ENCODE data around the gene CSF2RB. TPM values are rescaled to one million over a fixed set of nuclear protein-coding genes. Genes with fewer than 3 reads are reported as not detected.
"Not testable (repeated sequence)": the region's sequence is repeated elsewhere in the genome, so short reads cannot be mapped to it uniquely, and the experiment has no call there.

CSF2RB gene
- total RNA-seq, 1 donor from 2014 or later: not detected

DNA sequence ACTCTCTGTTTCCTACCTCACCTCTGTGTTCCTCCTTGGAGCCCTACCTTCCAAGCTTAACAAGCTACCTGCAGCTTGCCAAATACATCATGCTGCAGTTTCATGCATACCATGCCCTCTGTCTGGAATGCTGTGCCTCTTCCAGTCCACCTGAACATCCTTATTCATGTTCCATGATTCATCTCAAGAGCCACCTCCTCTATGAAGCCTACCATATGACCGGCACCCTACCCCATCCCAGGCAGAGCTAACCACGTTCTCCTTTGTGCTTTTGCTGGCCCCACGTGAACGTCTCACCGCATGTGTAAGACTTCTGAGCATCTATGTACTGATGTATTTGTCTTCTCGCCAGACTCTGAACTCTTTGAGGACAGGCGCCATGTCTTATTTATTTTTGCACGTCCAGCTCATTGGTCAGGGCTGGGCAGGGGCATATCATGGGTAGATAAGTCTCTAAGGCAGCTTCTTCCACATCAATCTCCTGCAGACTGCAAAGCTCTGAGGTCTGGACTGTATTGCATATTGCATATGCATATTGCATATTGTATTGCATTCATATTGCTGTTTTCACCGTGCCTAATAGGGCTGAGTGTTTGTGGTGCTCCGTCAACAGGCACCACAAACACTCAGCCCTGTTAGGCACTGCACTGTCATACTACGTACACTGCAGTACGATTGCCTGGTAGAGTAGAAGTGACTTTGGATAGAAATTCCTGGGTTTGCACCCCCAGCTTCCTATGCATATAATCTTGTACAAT, 74.8 kb downstream of the CSF2RB start:
- Mint-ChIP-seq H3K27ac (no peak overlapping the region), H3K4me3 (no peak overlapping the region), H3K27me3 (ENCODE audit: insufficient read depth, low read depth) (peaks cover 9% of the 10 kb centered on the region), H3K36me3 (no peaks in the 10 kb centered on the region), H3K9me3 (peaks cover 20% of the 10 kb centered on the region), H3K4me1 (no peaks in the 10 kb centered on the region)
- Histone ChIP-seq H3K79me2 (ENCODE audit: low read depth) (no peaks in the 10 kb centered on the region), H3K27me3 (peaks cover 19% of the 10 kb centered on the region), H3K4me3 (no peak overlapping the region), H3K4me2 (no peak overlapping the region), H4K20me1 (ENCODE audit: low read depth) (no peaks in the 10 kb centered on the region), H3K9me3 (ENCODE audit: low read depth) (peaks cover 7% of the 10 kb centered on the region), H3F3A (ENCODE audit: low read depth) (no peaks in the 10 kb centered on the region), H3K36me3 (no peaks in the 10 kb centered on the region), H3K9ac (no peak overlapping the region), H3K27ac (no peak overlapping the region), H2AFZ (replicated peaks) (no peak overlapping the region), H3K4me1 (no peaks in the 10 kb centered on the region)
- TF ChIP-seq EZH2 (IDR thresholded peaks at IDR 0.05): no peak
- TF ChIP-seq EZH2phosphoT487 (IDR thresholded peaks at IDR 0.05): no peak
- TF ChIP-seq, protein P1, sequence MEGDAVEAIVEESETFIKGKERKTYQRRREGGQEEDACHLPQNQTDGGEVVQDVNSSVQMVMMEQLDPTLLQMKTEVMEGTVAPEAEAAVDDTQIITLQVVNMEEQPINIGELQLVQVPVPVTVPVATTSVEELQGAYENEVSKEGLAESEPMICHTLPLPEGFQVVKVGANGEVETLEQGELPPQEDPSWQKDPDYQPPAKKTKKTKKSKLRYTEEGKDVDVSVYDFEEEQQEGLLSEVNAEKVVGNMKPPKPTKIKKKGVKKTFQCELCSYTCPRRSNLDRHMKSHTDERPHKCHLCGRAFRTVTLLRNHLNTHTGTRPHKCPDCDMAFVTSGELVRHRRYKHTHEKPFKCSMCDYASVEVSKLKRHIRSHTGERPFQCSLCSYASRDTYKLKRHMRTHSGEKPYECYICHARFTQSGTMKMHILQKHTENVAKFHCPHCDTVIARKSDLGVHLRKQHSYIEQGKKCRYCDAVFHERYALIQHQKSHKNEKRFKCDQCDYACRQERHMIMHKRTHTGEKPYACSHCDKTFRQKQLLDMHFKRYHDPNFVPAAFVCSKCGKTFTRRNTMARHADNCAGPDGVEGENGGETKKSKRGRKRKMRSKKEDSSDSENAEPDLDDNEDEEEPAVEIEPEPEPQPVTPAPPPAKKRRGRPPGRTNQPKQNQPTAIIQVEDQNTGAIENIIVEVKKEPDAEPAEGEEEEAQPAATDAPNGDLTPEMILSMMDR (IDR thresholded peaks at IDR 0.05): no peak
- DNase-seq (ENCODE audit: low spot score): no peak

DNA sequence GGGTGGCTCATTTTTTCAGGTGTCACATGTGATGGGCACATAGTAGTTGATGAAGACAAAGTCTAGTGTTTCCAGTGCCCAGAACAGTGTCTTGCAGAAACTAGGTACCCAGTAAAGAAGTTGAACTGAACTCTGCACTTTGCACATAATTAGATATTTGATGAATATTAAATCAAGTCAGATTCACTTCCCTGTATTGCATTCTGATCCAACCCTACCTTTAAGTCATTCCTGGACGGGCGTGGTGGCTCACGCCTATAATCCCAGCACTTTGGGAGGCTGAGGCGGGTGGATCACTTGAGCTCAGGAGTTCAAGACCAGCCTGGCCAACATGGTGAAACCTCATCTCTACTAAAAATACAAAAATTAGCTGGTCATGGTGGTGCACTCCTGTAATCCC, 75.6 kb downstream of the CSF2RB start:
- not testable (repeated sequence) for H3K27ac ChIP-seq; H3K27me3 Mint-ChIP-seq (ENCODE audit: insufficient read depth, low read depth); DNase-seq (ENCODE audit: low spot score); H3K4me1 Mint-ChIP-seq; H3K9ac ChIP-seq; H3K4me1 ChIP-seq; H3K4me2 ChIP-seq; H3K36me3 Mint-ChIP-seq; H2AFZ ChIP-seq (replicated peaks); H3K27ac Mint-ChIP-seq; H3K79me2 ChIP-seq (ENCODE audit: low read depth); H3K4me3 ChIP-seq; H3F3A ChIP-seq (ENCODE audit: low read depth); H3K4me3 Mint-ChIP-seq; H3K36me3 ChIP-seq; H4K20me1 ChIP-seq (ENCODE audit: low read depth); H3K9me3 ChIP-seq (ENCODE audit: low read depth)
- H3K27me3 ChIP-seq: peaks cover 19% of the 10 kb centered on the region
- peaks cover 20% of the 10 kb centered on the region for H3K9me3 Mint-ChIP-seq

Other genes starting within 250 kb of the CSF2RB start
- not detected in 2 replicates for gene CACNG2, start 209.9 kb upstream of the CSF2RB start, total RNA-seq (ENCODE audit: low replicate concordance)
- gene IFT27, start 137.5 kb upstream of the CSF2RB start, total RNA-seq (ENCODE audit: low replicate concordance): 31.7 and 37.1 TPM in 2 replicates
- not detected in 2 replicates for gene PVALB, start 96.6 kb upstream of the CSF2RB start, total RNA-seq (ENCODE audit: low replicate concordance)
- not detected in 2 replicates for gene NCF4, start 52.6 kb upstream of the CSF2RB start, total RNA-seq (ENCODE audit: low replicate concordance)
- 21.5 and 53.4 TPM in 2 replicates for gene TST, start 105.8 kb downstream of the CSF2RB start, total RNA-seq (ENCODE audit: low replicate concordance)
- gene MPST, start 106.1 kb downstream of the CSF2RB start, total RNA-seq (ENCODE audit: low replicate concordance): 36.9 and 157 TPM in 2 replicates
- 17.5 and 44.1 TPM in 2 replicates for gene KCTD17, start 138.1 kb downstream of the CSF2RB start, total RNA-seq (ENCODE audit: low replicate concordance)
- not detected in 2 replicates for gene TMPRSS6, start 196.1 kb downstream of the CSF2RB start, total RNA-seq (ENCODE audit: low replicate concordance)
- 0.62 TPM in 1 of 2 replicates, not detected in the other for gene IL2RB, start 236.3 kb downstream of the CSF2RB start, total RNA-seq (ENCODE audit: low replicate concordance)